ENCODE measurements around the gene CNTNAP5. TPM values are rescaled to one million over a fixed set of nuclear protein-coding genes. Genes with fewer than 3 reads are reported as not detected.

The CNTNAP5 gene
- total RNA-seq, 1 donor from 2014 or later, result 22.0 TPM

- Mint-ChIP-seq H3K9me3 (ENCODE audit: unreplicated experiment) (no peaks in the 10 kb centered on the region), H3K4me1 (ENCODE audit: low read depth, unreplicated experiment) (peaks cover 5% of the 10 kb centered on the region), H3K27ac (ENCODE audit: unreplicated experiment) (no peak overlapping the region), H3K4me3 (ENCODE audit: unreplicated experiment) (no peak overlapping the region), H3K36me3 (ENCODE audit: unreplicated experiment) (no peaks in the 10 kb centered on the region), H3K27me3 (ENCODE audit: unreplicated experiment) (peaks cover 2% of the 10 kb centered on the region)
- no peak for DNase-seq
- no peak for TF ChIP-seq CTCF (IDR thresholded peaks at IDR 0.05; ENCODE audit: partially characterized antibody, unreplicated experiment)
Measured at GRCh38 chr2:124066776-124067175, 41.7 kb downstream of the CNTNAP5 start.

- no peak for DNase-seq
- H3K4me1 Mint-ChIP-seq (ENCODE audit: low read depth, unreplicated experiment), result no peaks in the 10 kb centered on the region
- no peaks in the 10 kb centered on the region for H3K27me3 Mint-ChIP-seq (ENCODE audit: unreplicated experiment)
- TF ChIP-seq CTCF (IDR thresholded peaks at IDR 0.05; ENCODE audit: partially characterized antibody, unreplicated experiment), result no peak
- H3K4me3 Mint-ChIP-seq (ENCODE audit: unreplicated experiment), result no peak overlapping the region
- no peak overlapping the region for H3K27ac Mint-ChIP-seq (ENCODE audit: unreplicated experiment)
- H3K9me3 Mint-ChIP-seq (ENCODE audit: unreplicated experiment), result no peaks in the 10 kb centered on the region
- no peaks in the 10 kb centered on the region for H3K36me3 Mint-ChIP-seq (ENCODE audit: unreplicated experiment)
Measured at GRCh38 chr2:124079045-124079444, 54.0 kb downstream of the CNTNAP5 start.

- no peaks in the 10 kb centered on the region for H3K9me3 Mint-ChIP-seq (ENCODE audit: unreplicated experiment)
- TF ChIP-seq CTCF (IDR thresholded peaks at IDR 0.05; ENCODE audit: partially characterized antibody, unreplicated experiment), result no peak
- H3K27me3 Mint-ChIP-seq (ENCODE audit: unreplicated experiment), result no peaks in the 10 kb centered on the region
- no peak overlapping the region for H3K4me3 Mint-ChIP-seq (ENCODE audit: unreplicated experiment)
- H3K36me3 Mint-ChIP-seq (ENCODE audit: unreplicated experiment), result no peaks in the 10 kb centered on the region
- no peaks in the 10 kb centered on the region for H3K4me1 Mint-ChIP-seq (ENCODE audit: low read depth, unreplicated experiment)
- no peak overlapping the region for H3K27ac Mint-ChIP-seq (ENCODE audit: unreplicated experiment)
- DNase-seq, result no peak
Measured at GRCh38 chr2:124080281-124081153, 55.4 kb downstream of the CNTNAP5 start.

- TF ChIP-seq CTCF (IDR thresholded peaks at IDR 0.05; ENCODE audit: partially characterized antibody, unreplicated experiment), result no peak
- Mint-ChIP-seq H3K4me3 (ENCODE audit: unreplicated experiment) (no peak overlapping the region), H3K27ac (ENCODE audit: unreplicated experiment) (no peak overlapping the region), H3K27me3 (ENCODE audit: unreplicated experiment) (no peaks in the 10 kb centered on the region), H3K9me3 (ENCODE audit: unreplicated experiment) (no peaks in the 10 kb centered on the region), H3K4me1 (ENCODE audit: low read depth, unreplicated experiment) (no peaks in the 10 kb centered on the region), H3K36me3 (ENCODE audit: unreplicated experiment) (no peaks in the 10 kb centered on the region)
- DNase-seq, result no peak
Measured at GRCh38 chr2:124081154-124081716, 56.1 kb downstream of the CNTNAP5 start.

GRCh38 chr2:124088616-124089015 lies 63.5 kb downstream of the CNTNAP5 start:
- Mint-ChIP-seq H3K4me1 (ENCODE audit: low read depth, unreplicated experiment) (peaks cover 19% of the 10 kb centered on the region), H3K36me3 (ENCODE audit: unreplicated experiment) (no peaks in the 10 kb centered on the region), H3K27ac (ENCODE audit: unreplicated experiment) (no peak overlapping the region), H3K27me3 (ENCODE audit: unreplicated experiment) (no peaks in the 10 kb centered on the region), H3K9me3 (ENCODE audit: unreplicated experiment) (no peaks in the 10 kb centered on the region), H3K4me3 (ENCODE audit: unreplicated experiment) (no peak overlapping the region)
- DNase-seq, result no peak
- TF ChIP-seq CTCF (IDR thresholded peaks at IDR 0.05; ENCODE audit: partially characterized antibody, unreplicated experiment), result no peak
